ENCODE data around the gene VTI1A.
"Not testable (repeated sequence)": the region's sequence is repeated elsewhere in the genome, so short reads cannot be mapped to it uniquely, and the experiment has no call there.

Gene VTI1A

GRCh38 chr10:112589081-112589480 lies 142.1 kb downstream of the VTI1A start:
- H3K27ac ChIP-seq = no peak overlapping the region
- H3K36me3 ChIP-seq = peaks cover 13% of the 10 kb centered on the region
- H3K9ac ChIP-seq = no peak overlapping the region
- no peaks in the 10 kb centered on the region for H4K20me1 ChIP-seq
- H3K4me3 ChIP-seq = no peak overlapping the region
- TF ChIP-seq Cebpa-rat (IDR thresholded peaks at IDR 0.05) = no peak
- H3K4me2 ChIP-seq = no peak overlapping the region
- no peaks in the 10 kb centered on the region for H3K27me3 ChIP-seq
- H3K4me1 ChIP-seq = peaks cover 14% of the 10 kb centered on the region
- H3K9me3 ChIP-seq = no peaks in the 10 kb centered on the region

GRCh38 chr10:112590786-112591185 lies 143.8 kb downstream of the VTI1A start:
- not testable (repeated sequence) for H4K20me1 ChIP-seq, H3K9me3 ChIP-seq, H3K36me3 ChIP-seq, H3K27me3 ChIP-seq, H3K9ac ChIP-seq, H3K4me1 ChIP-seq, H3K27ac ChIP-seq, H3K4me2 ChIP-seq, H3K4me3 ChIP-seq

DNA sequence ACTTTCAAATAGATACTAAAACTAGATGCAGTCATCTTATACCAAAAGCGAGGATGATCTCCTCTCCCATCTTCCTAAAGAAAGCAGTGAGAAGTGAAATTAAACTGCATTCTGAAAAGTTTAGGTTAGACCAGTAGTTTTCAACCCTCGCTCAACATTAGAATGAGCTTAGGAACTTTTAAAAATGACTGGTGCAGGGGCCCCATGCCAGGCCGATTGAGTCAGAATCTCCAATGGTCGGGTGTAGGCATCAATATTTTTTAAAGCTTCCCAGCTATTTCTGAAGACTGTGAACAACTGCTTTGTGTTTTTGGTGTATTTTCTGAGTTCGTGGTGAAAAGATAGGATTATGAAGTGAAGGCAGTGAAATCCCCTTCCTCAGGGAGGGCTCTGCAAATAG lies 146.0 kb downstream of the VTI1A start:
- no peak overlapping the region for H3K27ac ChIP-seq
- no peaks in the 10 kb centered on the region for H4K20me1 ChIP-seq
- peaks cover 13% of the 10 kb centered on the region for H3K36me3 ChIP-seq
- no peak for TF ChIP-seq Cebpa-rat (IDR thresholded peaks at IDR 0.05)
- H3K9ac ChIP-seq = no peak overlapping the region
- H3K9me3 ChIP-seq = 0 out of 2 replicates have a peak, but pooled peaks cover 3% of the 10 kb centered on the region
- H3K4me3 ChIP-seq = no peak overlapping the region
- no peaks in the 10 kb centered on the region for H3K27me3 ChIP-seq
- H3K4me1 ChIP-seq = no peaks in the 10 kb centered on the region
- H3K4me2 ChIP-seq = no peak overlapping the region

- no peak overlapping the region for H3K27ac ChIP-seq
- H4K20me1 ChIP-seq = no peaks in the 10 kb centered on the region
- peaks cover 23% of the 10 kb centered on the region for H3K36me3 ChIP-seq
- no peaks in the 10 kb centered on the region for H3K27me3 ChIP-seq
- TF ChIP-seq Cebpa-rat (IDR thresholded peaks at IDR 0.05) = no peak
- H3K9me3 ChIP-seq = 0 out of 2 replicates have a peak, but pooled peaks cover 9% of the 10 kb centered on the region
- H3K9ac ChIP-seq = no peak overlapping the region
- peaks cover 5% of the 10 kb centered on the region for H3K4me1 ChIP-seq
- H3K4me3 ChIP-seq = no peak overlapping the region
- no peak overlapping the region for H3K4me2 ChIP-seq
Observed at GRCh38 chr10:112601214-112602090, 154.4 kb downstream of the VTI1A start.

GRCh38 chr10:112603062-112603461 lies 156.0 kb downstream of the VTI1A start:
- no peaks in the 10 kb centered on the region for H4K20me1 ChIP-seq
- peaks cover 18% of the 10 kb centered on the region for H3K36me3 ChIP-seq
- no peak for TF ChIP-seq Cebpa-rat (IDR thresholded peaks at IDR 0.05)
- H3K4me1 ChIP-seq = peaks cover 5% of the 10 kb centered on the region
- no peak overlapping the region for H3K4me3 ChIP-seq
- 0 out of 2 replicates have a peak, but pooled peaks cover 5% of the 10 kb centered on the region for H3K9me3 ChIP-seq
- no peak overlapping the region for H3K27ac ChIP-seq
- no peaks in the 10 kb centered on the region for H3K27me3 ChIP-seq
- no peak overlapping the region for H3K4me2 ChIP-seq
- no peak overlapping the region for H3K9ac ChIP-seq

DNA sequence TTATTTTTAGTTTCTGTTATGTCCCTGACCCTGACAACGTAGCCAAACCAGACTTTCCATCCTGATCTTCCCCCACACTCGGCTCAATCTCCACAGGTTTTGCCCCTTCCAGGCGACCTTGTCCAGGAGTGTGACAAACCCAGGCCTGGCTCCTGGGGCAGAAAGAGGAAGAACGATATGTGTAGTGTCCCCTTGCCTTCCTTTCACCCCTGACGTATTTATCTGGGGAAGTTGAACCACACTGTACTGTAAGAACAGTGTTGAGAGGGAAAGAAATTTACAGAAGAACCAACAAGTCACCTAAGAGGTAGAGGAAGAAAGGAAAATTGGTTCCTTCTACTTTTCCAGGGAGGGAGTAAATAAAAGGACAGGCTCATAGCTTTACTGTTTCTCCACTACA lies 158.0 kb downstream of the VTI1A start:
- H3K9me3 ChIP-seq = no peaks in the 10 kb centered on the region
- H3K27ac ChIP-seq = no peak overlapping the region
- no peak overlapping the region for H3K4me2 ChIP-seq
- TF ChIP-seq Cebpa-rat (IDR thresholded peaks at IDR 0.05) = no peak
- no peaks in the 10 kb centered on the region for H4K20me1 ChIP-seq
- peaks cover 5% of the 10 kb centered on the region for H3K4me1 ChIP-seq
- H3K4me3 ChIP-seq = no peak overlapping the region
- H3K9ac ChIP-seq = no peak overlapping the region
- H3K36me3 ChIP-seq = 0 out of 2 replicates have a peak, but pooled peaks cover 6% of the 10 kb centered on the region
- no peaks in the 10 kb centered on the region for H3K27me3 ChIP-seq

GRCh38 chr10:112607506-112607905 lies 160.5 kb downstream of the VTI1A start:
- Histone ChIP-seq H3K9me3 (no peaks in the 10 kb centered on the region), H3K4me1 (no peaks in the 10 kb centered on the region), H3K4me3 (no peak overlapping the region), H3K27me3 (no peaks in the 10 kb centered on the region), H3K9ac (no peak overlapping the region), H3K36me3 (0 out of 2 replicates have a peak, but pooled peaks cover 6% of the 10 kb centered on the region), H4K20me1 (no peaks in the 10 kb centered on the region), H3K27ac (no peak overlapping the region), H3K4me2 (no peak overlapping the region)
- TF ChIP-seq Cebpa-rat (IDR thresholded peaks at IDR 0.05) = no peak

DNA sequence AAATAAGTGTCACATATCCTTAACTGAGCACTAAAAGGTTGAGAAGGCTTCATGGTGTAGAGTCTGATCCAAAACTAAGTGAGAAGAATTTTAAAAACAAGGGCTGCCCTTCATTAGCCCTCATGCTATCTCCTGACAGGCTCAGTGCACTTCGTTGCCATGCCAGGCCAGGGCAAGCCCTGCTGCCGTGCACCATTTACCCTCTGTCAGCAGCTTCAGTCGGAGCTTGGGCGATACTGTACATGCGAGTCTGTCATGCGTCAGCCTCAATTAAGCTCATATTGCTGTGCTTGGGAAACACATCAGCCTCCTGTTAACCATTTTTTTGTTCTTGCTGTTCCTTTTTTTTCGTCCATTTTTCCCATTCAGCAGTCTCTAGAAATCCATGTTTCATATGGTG lies 166.6 kb downstream of the VTI1A start:
- Histone ChIP-seq H3K36me3 (no peaks in the 10 kb centered on the region), H4K20me1 (no peaks in the 10 kb centered on the region), H3K27ac (no peak overlapping the region), H3K9me3 (peaks cover 16% of the 10 kb centered on the region), H3K4me2 (no peak overlapping the region), H3K27me3 (no peaks in the 10 kb centered on the region), H3K4me1 (no peaks in the 10 kb centered on the region), H3K9ac (no peak overlapping the region), H3K4me3 (no peak overlapping the region)
- TF ChIP-seq Cebpa-rat (IDR thresholded peaks at IDR 0.05) = no peak

DNA sequence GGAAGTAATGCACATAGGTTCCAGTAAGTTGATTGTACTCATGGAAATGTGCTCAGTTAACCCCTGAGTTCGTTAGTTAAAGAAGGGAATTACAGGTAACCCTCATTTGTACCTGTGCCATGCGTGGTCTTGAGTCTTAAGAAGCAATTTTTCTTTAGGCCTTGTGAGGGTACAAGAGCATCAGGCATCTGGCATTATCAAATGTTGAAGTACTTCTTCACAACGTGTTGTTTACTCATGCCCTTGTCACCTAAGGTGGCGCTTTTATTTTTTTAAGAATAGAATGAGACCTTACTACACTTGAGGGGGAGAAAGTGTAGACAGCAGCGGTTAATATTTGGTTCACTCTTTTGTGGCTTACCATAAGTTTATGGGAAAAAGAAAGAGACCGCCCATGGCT lies 167.1 kb downstream of the VTI1A start:
- H3K4me2 ChIP-seq = no peak overlapping the region
- no peaks in the 10 kb centered on the region for H3K4me1 ChIP-seq
- no peak overlapping the region for H3K9ac ChIP-seq
- TF ChIP-seq Cebpa-rat (IDR thresholded peaks at IDR 0.05) = no peak
- no peaks in the 10 kb centered on the region for H3K27me3 ChIP-seq
- peaks cover 16% of the 10 kb centered on the region for H3K9me3 ChIP-seq
- no peak overlapping the region for H3K27ac ChIP-seq
- no peaks in the 10 kb centered on the region for H3K36me3 ChIP-seq
- H3K4me3 ChIP-seq = no peak overlapping the region
- no peaks in the 10 kb centered on the region for H4K20me1 ChIP-seq

DNA sequence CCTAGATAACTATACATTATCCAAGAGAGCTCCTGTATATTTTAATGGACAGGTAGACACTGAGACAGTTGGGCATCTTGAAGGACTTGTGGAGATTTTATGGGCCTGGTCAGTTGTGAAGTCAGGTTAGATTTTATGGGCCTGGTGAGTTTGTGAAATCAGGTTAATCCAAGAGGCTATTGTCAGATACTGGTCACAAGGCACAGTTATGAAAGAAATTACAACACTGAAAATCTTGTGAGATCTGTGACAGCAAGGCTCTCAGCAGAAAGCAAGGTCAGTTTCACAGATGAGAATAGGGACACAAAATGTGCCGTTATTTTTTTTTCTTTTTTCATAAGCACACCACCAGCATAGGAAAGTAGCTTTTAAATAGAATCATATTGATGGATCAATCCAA lies 167.6 kb downstream of the VTI1A start:
- no peaks in the 10 kb centered on the region for H3K4me1 ChIP-seq
- H3K27me3 ChIP-seq = no peaks in the 10 kb centered on the region
- H3K9ac ChIP-seq = no peak overlapping the region
- H3K36me3 ChIP-seq = 0 out of 2 replicates have a peak, but pooled peaks cover 1% of the 10 kb centered on the region
- H3K27ac ChIP-seq = no peak overlapping the region
- H3K4me3 ChIP-seq = no peak overlapping the region
- H3K9me3 ChIP-seq = peaks cover 16% of the 10 kb centered on the region
- H4K20me1 ChIP-seq = no peaks in the 10 kb centered on the region
- TF ChIP-seq Cebpa-rat (IDR thresholded peaks at IDR 0.05) = no peak
- H3K4me2 ChIP-seq = no peak overlapping the region
